K562 treated with DMSO at 1 percent for 24 hours (cell line): ENCODE results near the gene A3GALT2. TPM values are rescaled to one million over a fixed set of nuclear protein-coding genes. Genes with fewer than 3 reads are reported as not detected.

ENCODE experiments used
- total RNA-seq: library from RNA; unstranded; fragments of 300-600 nt; gene quantifications from 2 replicates; pipeline ENCODE4 v1.2.3, GENCODE V29; 2022; ENCODE audit warnings: low read depth; ENCODE audit not compliant: insufficient read depth

A3GALT2 gene
- not detected in 2 replicates for total RNA-seq

GRCh38 chr1:33320619-33321165 is at the start of gene A3GALT2:
Gene A3GALT2, minus strand, starts transcription at chr1:33321098. Its CDS starts 0 bp downstream, at chr1:33321098.

Other genes starting within 250 kb of the A3GALT2 start
- gene AZIN2, start 239.9 kb downstream of the A3GALT2 start, total RNA-seq = 1.7 and 2.6 TPM in 2 replicates
- gene TRIM62, start 139.1 kb downstream of the A3GALT2 start, total RNA-seq = 9.3 and 9.5 TPM in 2 replicates
- 3.1 and 4.9 TPM in 2 replicates for gene ZNF362, start 64.6 kb downstream of the A3GALT2 start, total RNA-seq
- gene PHC2, start 110.0 kb upstream of the A3GALT2 start, total RNA-seq = 72.0 and 74.4 TPM in 2 replicates
- gene ZSCAN20, start 151.5 kb upstream of the A3GALT2 start, total RNA-seq = 1.8 and 2.7 TPM in 2 replicates